ENCODE measurements around the gene MKX.
"Not testable (repeated sequence)": the region's sequence is repeated elsewhere in the genome, so short reads cannot be mapped to it uniquely, and the experiment has no call there.

Gene MKX

DNA sequence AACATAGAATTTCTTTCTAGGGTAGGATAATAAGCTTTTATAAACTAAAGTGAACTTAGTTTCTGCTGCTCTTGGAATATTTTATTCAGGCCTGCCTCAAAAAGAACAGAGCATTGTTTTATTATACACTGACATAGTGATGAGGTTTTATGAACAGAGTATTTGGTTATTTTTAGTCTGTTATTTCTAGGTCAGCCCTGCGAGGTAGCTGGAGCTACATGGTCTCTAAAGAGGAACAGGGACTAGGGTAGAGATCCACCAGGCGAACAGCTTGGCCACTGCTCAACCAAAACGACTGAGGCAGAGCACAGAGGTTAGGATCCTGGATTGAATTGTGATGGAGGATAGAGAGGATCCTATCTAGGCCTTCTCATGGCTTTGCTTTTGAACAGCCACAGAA, 53.0 kb downstream of the MKX start:
- no peak for DNase-seq

DNA sequence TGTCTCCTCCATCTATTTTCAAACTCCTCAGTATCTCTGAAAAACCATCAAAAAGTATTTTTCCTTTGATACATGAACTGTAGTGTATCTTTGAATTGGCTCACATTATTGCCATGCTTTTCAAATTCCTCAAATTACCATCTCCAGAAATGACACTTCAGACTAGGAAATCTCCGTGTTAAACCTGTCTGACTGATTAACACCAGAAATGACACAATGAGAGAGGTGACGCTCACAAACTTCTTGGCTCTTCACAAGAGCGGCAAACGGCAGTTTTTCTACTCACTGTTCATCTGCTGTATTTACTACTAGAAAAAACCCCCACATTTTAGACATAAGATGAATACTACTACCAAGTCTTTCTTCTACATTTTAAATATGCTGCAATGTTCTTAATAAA, 56.6 kb downstream of the MKX start:
- no peak for DNase-seq

DNA sequence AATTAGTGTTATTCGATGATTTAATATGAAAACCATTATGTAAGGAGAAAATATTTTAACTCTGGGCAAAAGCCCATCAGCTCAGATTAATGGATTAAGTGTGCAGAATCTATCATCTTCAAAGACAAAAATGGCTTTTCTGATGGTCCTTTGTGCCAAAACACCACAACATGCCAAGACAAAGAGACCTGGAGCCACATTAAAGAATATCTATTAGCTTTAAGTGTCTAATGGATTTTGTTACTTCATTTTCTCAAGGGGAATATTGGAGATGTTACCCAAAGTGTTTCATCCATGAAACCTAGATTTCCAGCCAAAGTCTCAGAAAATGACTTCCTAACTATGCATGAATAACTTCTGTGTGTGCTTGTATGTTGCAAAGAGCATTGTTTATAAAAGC, 57.3 kb downstream of the MKX start:
- no peak for DNase-seq

DNA sequence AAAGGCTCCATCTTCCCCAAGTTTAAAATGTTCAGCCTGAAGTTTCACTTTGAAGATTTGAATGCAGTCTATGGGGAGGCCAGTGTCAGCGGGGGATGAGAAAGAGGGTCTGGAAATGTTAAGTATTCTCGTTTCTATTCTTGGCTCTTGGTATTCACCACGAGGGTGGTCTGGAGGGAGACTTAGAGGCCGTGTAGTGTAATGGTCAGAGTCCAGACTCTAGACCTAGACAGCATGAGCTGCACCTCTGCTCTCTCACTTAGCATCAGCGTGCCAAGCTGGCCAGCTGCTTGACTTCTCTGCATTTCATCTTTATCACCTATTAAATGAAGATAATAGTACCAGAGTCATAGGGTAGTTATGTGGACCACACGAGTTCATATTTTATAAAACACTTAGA, 57.9 kb downstream of the MKX start:
- no peak for DNase-seq

DNA sequence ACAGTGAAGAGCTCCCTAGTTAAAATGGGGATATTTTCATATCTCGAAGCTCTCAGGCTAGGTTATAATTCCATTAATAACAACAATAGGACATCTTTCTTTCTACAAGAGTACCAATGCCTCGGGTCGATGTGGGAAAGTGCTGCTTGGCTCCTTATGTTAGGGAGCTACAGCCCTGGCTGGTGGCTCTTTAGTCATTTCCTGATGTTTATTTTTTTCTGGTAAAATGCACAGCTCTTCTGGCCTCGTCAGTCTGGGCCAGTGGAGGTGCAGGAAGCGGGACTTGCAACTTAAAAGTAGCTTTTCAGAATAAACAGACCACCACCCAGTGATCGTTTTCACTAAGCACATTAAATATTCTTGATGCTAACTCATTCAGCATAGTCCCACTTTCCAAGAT, 58.3 kb downstream of the MKX start:
- DNase-seq: no peak

DNA sequence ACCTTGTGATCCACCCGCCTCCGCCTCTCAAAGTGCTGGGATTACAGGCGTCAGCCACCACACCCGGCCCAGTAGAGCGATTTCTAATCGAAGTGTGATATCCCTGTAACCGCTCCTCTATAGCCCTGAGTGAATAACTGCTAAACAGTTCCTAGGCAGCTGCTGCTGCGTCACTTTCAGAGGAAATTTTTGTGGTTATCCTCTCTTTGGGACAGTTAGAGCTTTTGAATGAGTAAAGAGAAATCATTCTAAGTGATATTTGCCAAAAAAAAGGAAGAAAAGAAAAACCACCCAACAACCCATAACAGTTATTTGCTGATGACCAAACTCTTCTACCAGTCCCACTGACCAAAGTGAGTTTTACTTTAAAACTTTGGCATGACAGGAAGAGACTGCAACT, 59.9 kb downstream of the MKX start:
- peak; percentile 39 for DNase-seq

DNA sequence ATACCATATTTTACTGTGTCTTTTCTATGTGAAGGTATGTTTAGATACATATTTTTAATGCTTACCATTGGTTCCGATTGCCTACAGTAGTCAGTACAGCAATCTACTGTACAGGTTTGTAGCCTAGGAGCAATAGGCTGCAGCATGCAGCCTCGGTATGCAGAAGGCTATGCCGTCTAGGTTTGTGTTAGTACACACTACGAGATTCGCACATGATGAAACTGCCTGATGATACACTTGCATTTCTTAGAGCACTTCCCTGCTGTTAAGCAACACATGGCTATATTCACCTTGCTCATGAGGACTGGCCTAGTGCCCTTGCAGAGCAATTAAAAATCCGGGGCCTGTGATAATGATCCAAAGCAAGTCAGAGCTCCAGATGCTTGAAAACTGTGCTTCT, 62.4 kb downstream of the MKX start:
- no peak for DNase-seq

DNA sequence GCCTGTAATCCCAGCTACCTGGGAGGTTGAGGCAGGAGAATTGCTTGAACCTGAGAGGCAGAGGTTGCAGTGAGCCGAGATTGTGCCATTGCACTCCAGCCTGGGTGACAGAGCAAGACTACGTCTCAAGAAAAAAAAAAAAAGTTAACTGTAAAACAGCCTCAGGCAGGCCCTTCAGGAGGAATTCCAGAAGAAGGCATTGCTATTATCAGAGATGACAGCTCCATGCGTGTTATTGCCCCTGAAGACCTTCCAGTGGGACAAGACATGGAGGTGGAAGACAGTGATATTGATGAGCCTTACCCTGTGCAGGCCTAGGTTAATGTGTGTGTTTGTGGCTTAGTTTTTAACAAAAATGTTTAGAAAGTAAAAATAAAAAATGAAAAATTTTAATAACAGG, 63.8 kb downstream of the MKX start:
- DNase-seq: not testable (repeated sequence)

DNA sequence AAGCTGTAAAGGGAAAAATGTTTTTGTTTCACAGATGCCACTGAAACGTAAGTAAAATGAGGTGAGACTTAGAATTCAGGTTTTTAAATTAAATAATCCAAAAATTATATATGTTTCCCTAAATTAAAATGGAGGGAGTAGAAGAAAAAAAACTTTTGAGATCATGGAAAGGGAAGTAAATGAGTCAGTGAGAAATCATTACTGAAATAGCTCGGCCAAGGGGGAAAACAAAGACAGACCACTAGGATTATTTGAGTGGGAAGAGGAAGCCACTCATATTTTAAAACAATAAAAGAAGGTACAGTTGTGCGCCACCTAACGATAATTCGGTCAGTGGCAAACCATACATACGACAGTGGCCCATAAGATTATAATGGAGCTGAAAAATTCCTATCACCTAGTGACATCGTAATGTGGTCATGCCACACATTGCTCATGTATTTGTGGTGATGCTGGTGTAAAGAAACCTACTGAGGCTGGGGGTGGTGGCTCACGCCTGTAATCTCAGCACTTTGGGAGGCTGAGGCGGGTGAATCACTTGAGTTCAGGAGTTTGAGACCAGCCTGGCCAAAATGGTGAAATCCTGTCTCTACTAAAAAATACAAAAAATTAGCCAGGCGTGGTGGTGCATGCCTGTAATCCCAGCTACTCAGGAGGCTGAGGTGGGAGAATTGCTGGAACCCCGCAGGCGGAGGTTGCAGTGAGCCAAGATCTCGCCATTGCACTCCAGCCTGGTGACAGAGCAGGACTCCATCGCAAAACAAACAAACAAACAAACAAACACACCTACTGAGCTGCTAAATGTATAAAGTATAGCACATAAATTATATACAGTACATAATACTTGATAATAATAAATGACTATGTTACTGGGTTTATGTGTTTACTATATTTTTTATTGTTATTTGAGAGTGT, 64.7 kb downstream of the MKX start:
- peak; percentile 29 for DNase-seq

DNA sequence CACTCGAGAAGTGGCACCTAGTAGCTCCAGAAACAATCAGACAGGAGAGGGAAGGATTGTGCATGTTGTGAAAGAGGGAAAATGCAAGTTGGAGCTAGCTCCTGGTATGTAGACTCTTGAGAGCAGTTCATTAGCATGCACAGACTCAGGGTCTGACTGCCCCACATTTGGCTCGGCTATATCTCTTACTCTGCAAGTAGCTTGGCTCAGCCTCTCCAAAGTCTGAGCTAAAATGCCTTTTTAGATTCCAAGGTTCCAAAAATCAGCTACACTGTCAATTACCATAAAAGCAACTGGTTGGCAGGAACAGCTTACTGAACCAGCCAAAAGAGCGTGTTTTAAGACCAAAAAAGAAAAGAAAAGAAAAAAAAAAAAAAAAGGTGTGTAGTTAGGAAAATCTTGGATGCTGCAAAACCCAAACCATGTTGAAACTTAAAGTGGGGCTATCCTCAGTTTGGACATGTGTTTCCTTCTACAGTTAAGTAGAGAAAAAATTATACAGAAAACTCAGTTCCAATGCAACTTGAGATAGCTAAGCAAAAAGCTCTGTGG, 65.5 kb downstream of the MKX start:
- DNase-seq: peak; percentile 36

DNA sequence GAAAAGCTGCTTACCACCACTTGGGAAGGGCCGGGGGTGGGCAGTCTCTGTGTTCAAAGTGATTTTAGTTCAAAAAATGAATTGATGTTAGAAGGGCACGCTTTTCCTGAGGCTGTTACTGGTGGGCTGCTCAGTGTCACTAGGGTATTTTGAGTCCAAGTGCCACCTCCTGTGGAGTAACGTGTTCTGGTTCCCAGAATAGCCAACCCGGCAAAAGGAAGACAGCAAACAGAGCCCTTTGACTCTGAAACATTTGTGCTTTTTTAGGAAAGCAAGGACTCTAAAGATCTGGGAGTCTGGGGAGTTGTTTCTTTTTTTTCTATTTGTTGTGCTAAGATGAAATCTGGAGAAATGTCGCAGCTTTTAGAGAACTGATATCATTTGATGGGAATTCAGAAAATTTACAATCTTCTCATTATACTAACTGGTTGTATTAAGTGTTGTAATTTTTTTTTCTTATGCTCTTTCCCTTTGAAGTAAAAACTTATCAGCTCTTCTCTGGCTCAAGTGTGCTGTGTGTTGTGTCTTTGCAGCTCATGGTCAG, 66.2 kb downstream of the MKX start:
- DNase-seq: no peak

DNA sequence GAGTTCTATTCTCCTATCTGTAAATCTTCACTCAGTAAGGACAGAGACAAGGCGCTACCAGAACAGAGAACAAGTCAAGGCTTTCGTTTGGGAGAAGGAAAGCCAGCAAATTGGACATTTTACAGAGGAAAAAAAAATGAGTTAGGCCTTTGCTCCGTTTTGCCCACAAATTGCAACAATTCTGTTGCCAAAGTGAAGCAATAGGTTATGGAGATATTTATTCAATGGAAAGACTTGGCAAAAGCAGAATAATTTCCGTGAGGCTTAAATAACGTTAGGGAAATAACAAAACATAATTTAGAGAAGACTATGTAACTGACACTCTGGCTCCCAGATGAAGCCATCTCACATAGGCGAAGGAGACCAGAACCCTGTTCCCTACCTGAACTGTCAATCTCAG, 67.5 kb downstream of the MKX start:
- DNase-seq: no peak

DNA sequence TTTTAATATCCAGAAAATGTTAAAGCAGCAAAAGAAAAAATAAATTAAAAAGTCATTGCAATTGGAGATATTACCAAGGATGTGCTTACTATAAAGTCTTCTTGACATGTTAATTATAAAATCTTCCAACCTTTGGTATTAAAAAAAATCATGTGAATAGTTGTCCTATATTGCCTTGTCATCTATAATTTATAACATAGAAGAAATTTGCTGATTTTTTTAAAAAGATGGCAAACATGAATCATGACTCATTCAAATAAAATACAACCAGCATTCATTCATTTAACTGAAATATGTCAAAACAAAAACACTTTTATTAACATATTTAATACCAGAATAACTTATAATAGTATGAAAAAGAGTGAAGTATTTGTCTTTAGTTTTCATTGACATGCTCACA, 72.6 kb downstream of the MKX start:
- no peak for DNase-seq

DNA sequence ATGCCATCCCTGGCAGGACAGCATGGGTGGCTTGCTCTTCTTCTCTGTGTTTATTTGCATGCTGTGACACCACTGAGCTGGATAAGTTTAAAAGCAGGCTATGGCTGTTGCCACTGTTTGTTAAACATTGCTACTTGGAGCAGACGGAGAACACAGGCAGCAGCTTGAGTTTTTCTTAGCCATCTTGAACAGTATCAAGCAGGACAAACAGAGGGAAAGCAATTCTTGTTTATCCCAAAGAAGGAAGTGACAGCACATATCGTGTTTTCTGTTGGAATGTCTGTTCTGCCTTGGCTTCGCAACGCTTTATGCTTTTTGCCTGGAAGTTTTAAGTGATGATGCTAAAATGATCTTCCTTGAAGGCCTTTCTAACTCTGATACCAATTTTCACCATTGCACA, 73.8 kb downstream of the MKX start:
- DNase-seq: no peak

DNA sequence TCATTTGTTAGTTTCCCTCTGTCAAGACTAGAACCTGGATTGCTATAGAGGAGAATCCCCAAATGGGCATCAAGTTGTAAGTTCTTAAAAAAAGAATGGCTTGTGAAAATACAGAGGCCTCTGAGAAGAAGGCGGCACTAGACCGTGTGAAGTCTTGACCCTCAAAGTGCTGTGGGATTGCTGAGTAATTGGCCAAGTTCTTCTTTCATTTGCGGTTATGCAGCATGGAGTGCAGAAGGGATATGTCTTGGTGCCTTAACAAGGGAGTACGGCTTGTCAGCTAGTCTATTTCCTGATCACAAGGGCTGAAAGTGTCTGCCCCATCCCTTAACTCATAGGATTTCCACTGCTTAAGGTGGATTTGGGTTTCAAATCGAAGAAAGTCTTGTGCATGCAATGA, 81.2 kb downstream of the MKX start:
- DNase-seq: no peak

DNA sequence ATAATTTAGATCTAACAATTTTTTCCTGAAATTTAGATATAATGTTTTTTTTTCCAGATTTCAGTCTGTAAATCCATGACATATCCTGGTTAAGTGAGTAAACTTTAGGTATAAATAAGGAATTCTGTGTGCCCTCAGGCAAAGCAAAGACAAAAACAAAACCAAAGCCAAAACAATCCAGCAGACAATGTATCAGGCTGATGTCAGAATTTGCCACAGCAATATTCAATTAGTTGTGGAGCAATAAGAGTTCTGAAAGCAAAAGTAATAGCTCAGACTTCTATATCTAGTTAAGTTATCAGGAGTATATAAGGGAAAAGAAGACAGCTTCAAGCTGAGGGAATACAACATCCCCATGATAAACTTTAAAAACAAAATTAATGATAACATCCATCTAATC, 82.0 kb downstream of the MKX start:
- DNase-seq: no peak

DNA sequence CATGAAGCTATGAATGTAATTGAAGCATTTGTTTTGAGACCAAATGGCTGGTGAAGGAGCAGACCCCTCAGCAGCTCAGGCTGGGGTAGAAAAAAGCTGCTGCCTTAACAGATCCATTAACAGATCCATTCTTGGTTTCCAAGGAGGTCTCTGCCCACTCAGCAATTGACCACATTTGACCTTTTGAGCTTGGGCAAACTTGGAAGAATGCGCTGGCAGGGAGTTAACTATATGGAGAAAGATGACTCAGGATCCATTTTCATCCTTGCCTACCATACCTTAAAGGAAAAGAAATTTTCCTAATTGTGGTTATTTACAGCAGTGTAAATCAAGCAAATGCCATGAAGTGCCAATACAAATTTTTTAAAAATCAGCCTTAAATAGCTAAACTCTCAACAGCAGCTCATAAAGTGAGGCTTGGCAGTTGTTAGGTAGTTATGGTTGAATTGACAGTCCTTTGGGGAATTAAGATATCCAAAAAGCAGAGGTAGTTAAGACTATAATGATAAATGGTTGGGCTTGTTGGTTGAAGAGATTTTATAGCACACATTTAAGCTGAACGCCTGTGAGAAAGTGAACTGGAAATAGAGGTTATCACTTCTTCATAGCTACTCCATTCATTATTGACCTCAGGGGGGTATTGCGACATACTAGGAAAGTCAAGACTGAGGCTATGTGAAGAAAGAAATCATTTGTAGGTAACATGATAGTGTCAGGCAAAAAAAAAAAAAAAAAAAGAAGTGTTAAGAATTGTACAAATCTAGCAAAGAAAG, 83.9 kb downstream of the MKX start:
- peak; percentile 33 for DNase-seq

DNA sequence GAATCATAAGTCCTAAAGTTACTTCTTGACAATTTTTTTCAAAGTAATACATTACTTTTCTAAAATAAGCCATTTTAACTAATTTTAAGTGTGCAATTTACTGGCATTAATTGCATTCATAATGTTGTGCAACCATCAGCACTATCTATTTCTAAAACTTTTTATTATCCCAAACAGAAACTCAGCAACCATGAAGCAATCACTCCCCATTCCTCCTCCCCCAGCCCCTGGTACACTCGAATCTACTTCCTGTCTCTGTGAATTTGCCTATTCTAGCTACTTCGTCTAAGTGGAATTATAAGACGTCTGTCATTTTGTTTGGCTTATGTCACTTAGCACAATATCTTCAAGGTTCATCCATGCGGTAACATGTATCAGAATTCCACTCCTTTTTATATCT, 84.9 kb downstream of the MKX start:
- no peak for DNase-seq

DNA sequence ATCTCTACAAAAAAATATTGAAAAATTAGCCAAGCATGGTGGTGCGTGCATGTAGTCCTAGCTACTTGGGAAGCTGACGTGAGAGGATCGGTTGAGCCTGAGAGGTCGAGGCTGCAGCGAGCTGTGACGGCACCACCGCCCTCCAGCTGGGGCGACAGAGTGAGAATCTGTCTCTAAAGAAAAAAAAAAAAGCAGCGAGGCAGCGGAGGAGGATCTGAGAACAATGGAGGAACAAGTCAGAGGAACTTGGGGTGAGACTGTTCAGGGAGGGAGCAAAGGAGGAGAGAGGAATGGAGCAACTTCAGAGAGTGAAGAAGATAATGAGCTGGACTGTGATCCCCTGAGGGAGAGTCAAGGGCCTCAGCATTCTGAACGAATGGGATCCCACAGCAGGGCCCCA, 85.4 kb downstream of the MKX start:
- DNase-seq: no peak

DNA sequence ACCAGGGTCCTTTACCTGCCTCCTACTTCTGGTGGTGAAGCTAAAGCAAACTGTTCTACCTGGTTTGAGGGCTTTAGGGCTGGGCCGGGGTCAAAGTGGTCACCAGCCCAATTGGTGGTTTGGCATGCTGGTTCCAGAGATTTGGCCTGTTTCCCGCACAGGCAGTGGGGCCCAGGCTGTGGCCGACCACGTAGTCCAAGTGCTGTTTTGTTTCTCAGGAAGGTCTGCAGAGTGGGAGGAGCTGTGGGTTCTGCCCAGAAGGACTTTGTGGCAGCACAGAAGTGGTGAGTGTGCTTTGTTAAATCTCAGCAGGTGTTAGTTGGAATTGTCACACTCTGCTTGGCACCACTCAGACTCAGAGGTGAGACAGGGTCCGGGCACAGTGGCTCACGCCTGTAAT, 85.8 kb downstream of the MKX start:
- DNase-seq: no peak

DNA sequence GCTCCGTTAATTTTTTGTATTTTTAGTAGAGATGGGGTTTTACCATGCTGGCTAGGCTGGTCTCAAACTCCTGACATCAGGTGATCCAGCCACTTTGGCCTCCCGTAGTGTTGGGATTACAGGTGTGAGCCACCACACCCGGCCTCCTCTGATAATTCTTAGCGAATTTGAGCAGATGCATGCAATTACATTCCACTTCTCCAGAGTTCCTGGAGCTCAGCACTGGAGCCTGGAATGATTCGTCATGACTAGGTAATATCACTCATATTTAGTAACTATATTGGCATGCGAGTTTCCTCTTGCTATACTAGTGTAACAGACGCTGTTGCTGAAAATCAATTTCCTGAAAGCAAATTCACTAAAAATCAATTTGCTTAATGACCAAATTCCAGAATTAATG, 86.8 kb downstream of the MKX start:
- DNase-seq: peak; percentile 78

DNA sequence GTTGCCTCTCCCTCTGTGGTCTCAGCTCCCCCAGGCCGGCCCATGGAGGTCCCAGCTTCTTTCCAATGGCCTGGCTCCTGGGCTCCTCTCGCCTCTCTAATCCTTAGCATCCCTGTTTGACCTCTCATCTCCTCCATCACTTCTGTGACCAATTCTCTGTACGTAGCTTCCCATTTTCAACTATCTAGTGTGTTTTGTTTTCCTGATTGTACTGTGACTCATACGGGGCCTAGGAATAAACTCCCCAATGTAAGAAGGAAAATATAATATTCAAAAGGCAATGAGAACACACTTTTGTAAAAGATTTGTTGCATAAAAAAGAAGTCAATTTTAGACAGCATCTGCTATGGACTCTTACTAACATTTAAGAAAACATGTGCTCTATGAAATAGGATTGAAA, 90.3 kb downstream of the MKX start:
- DNase-seq: no peak

DNA sequence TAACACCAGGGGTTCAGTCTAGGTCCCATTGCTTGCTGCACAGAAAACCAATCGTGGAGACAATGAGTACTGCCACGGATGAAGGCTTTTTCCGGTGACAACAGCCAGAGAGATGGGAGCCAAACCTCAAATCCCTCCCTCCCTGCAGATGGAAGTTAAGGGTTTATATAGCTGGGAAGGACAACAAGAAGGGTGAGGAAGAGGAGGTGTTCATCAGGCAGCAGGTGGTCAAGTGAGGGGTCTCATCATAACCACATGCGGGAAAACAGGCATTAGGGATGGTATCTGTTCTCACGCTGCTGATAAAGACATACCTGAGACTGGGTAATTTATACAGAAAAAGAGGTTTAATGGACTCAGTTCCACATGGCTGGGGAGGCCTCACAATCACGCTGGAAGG, 91.3 kb downstream of the MKX start:
- no peak for DNase-seq
